Measurements from ENCODE around the gene SETD3.

- TF ChIP-seq TAF1 (IDR thresholded peaks at IDR 0.05; ENCODE audit: low read depth) (no peak), EP300 (IDR thresholded peaks at IDR 0.05; ENCODE audit: borderline replicate concordance) (no peak), MAX (IDR thresholded peaks at IDR 0.05) (no peak), YY1 (IDR thresholded peaks at IDR 0.05; ENCODE audit: low read depth) (no peak), CREB1 (IDR thresholded peaks at IDR 0.05; ENCODE audit: low read depth) (no peak), EGR1 (IDR thresholded peaks at IDR 0.05) (no peak), RAD21 (IDR thresholded peaks at IDR 0.05; ENCODE audit: low read depth) (no peak), TCF12 (IDR thresholded peaks at IDR 0.05; ENCODE audit: low read depth) (no peak), TEAD4 (IDR thresholded peaks at IDR 0.05) (no peak), CEBPB (IDR thresholded peaks at IDR 0.05) (no peak), FOXM1 (IDR thresholded peaks at IDR 0.05; ENCODE audit: borderline replicate concordance, low read depth) (no peak)
- TF ChIP-seq, protein P1, sequence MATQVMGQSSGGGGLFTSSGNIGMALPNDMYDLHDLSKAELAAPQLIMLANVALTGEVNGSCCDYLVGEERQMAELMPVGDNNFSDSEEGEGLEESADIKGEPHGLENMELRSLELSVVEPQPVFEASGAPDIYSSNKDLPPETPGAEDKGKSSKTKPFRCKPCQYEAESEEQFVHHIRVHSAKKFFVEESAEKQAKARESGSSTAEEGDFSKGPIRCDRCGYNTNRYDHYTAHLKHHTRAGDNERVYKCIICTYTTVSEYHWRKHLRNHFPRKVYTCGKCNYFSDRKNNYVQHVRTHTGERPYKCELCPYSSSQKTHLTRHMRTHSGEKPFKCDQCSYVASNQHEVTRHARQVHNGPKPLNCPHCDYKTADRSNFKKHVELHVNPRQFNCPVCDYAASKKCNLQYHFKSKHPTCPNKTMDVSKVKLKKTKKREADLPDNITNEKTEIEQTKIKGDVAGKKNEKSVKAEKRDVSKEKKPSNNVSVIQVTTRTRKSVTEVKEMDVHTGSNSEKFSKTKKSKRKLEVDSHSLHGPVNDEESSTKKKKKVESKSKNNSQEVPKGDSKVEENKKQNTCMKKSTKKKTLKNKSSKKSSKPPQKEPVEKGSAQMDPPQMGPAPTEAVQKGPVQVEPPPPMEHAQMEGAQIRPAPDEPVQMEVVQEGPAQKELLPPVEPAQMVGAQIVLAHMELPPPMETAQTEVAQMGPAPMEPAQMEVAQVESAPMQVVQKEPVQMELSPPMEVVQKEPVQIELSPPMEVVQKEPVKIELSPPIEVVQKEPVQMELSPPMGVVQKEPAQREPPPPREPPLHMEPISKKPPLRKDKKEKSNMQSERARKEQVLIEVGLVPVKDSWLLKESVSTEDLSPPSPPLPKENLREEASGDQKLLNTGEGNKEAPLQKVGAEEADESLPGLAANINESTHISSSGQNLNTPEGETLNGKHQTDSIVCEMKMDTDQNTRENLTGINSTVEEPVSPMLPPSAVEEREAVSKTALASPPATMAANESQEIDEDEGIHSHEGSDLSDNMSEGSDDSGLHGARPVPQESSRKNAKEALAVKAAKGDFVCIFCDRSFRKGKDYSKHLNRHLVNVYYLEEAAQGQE (IDR thresholded peaks at IDR 0.05; ENCODE audit: low read depth), result no peak
Measured at GRCh38 chr14:99465288-99465687, 15.4 kb downstream of the SETD3 start.

Measured in Ishikawa (cell line).